Right atrium auricular region (tissue), 2 donors: Measurements from ENCODE around the gene MALRD1. TPM values are rescaled to one million over a fixed set of nuclear protein-coding genes. Genes with fewer than 3 reads are reported as not detected.

Experiments
- DNase-seq: peaks from one replicate; pipeline ENCODE4 v3.0.0-alpha.2; 2019; ENCODE audit warnings: low spot score
- H3K27ac ChIP-seq, 2 donors: fragments of 200-600 bp; sonication (generic); 1 replicate in 1 of 2; 2 replicates in 1 of 2; pipeline ENCODE4 v1.5.1; 2016 to 2019
- H3K27me3 ChIP-seq, 2 donors: fragments of 200-600 bp; sonication (generic); one replicate each; pipeline versions ENCODE4 v1.5.1 to v1.6.0; 2017 to 2019
- H3K36me3 ChIP-seq: fragments of 200-600 bp; sonication (generic); one replicate; pipeline ENCODE4 v1.5.1; 2016
- H3K4me1 ChIP-seq, 2 donors: fragments of 200-600 bp; sonication (generic); one replicate each; pipeline versions ENCODE4 v1.5.1 to v1.6.0; 2017 to 2019
- H3K4me3 ChIP-seq, 2 donors: fragments of 200-600 bp; sonication (generic); 1 replicate in 1 of 2; 2 replicates in 1 of 2; pipeline ENCODE4 v1.5.1; 2017 to 2019; ENCODE audit warnings: mild to moderate bottlenecking in 1 of 2, moderate library complexity in 1 of 2
- H3K9me3 ChIP-seq, 2 donors: fragments of 200-600 bp; sonication (generic); one replicate each; pipeline ENCODE4 v1.5.1; 2019
- CTCF ChIP-seq, 2 donors: fragments of 200-600 bp; sonication (generic); IDR thresholded peaks; one replicate each; pipeline ENCODE4 v1.5.1; 2019; ENCODE audit warnings: antibody characterized with exemption in 2 of 2
- total RNA-seq, 2 donors: library from RNA; depleted of rRNA; stranded (reverse); fragments of >200 nt; gene quantifications; one replicate each; pipeline ENCODE4 v1.1.0, GENCODE V29; 2016

The MALRD1 gene
- total RNA-seq, 2 donors from 2014 or later = 0.71 to 1.3 TPM

- no peaks in the 10 kb centered on the region for H3K36me3 ChIP-seq
- no peaks in the 10 kb centered on the region for H3K4me1 ChIP-seq
- no peaks in the 10 kb centered on the region for H3K27me3 ChIP-seq
- no peak overlapping the region for H3K27ac ChIP-seq
- H3K9me3 ChIP-seq = no peaks in the 10 kb centered on the region
- H3K4me3 ChIP-seq = no peak overlapping the region
- no peak for DNase-seq
- no peak for TF ChIP-seq CTCF (IDR thresholded peaks at IDR 0.05)
Observed at GRCh38 chr10:19133992-19134391, 85.4 kb downstream of the MALRD1 start.

GRCh38 chr10:19142967-19143366, 94.4 kb downstream of the MALRD1 start:
- no peak overlapping the region for H3K27ac ChIP-seq
- no peaks in the 10 kb centered on the region for H3K9me3 ChIP-seq
- H3K4me1 ChIP-seq = no peaks in the 10 kb centered on the region
- no peak for TF ChIP-seq CTCF (IDR thresholded peaks at IDR 0.05)
- H3K36me3 ChIP-seq = no peaks in the 10 kb centered on the region
- DNase-seq = no peak
- no peaks in the 10 kb centered on the region for H3K27me3 ChIP-seq
- no peak overlapping the region for H3K4me3 ChIP-seq

GRCh38 chr10:19144206-19144605, 95.6 kb downstream of the MALRD1 start:
- TF ChIP-seq CTCF (IDR thresholded peaks at IDR 0.05) = no peak
- H3K4me1 ChIP-seq = no peaks in the 10 kb centered on the region
- no peaks in the 10 kb centered on the region for H3K9me3 ChIP-seq
- H3K27me3 ChIP-seq = no peaks in the 10 kb centered on the region
- no peaks in the 10 kb centered on the region for H3K36me3 ChIP-seq
- H3K27ac ChIP-seq = no peak overlapping the region
- H3K4me3 ChIP-seq = no peak overlapping the region
- no peak for DNase-seq

- Histone ChIP-seq H3K4me1 (no peaks in the 10 kb centered on the region), H3K27me3 (no peaks in the 10 kb centered on the region), H3K27ac (no peak overlapping the region), H3K4me3 (no peak overlapping the region), H3K36me3 (no peaks in the 10 kb centered on the region), H3K9me3 (no peaks in the 10 kb centered on the region)
- no peak for TF ChIP-seq CTCF (IDR thresholded peaks at IDR 0.05)
- no peak for DNase-seq
Observed at GRCh38 chr10:19154375-19154774, 105.8 kb downstream of the MALRD1 start.

GRCh38 chr10:19158358-19158757, 109.8 kb downstream of the MALRD1 start:
- no peaks in the 10 kb centered on the region for H3K27me3 ChIP-seq
- no peak overlapping the region for H3K27ac ChIP-seq
- no peaks in the 10 kb centered on the region for H3K4me1 ChIP-seq
- H3K4me3 ChIP-seq = no peak overlapping the region
- TF ChIP-seq CTCF (IDR thresholded peaks at IDR 0.05) = no peak
- no peaks in the 10 kb centered on the region for H3K36me3 ChIP-seq
- H3K9me3 ChIP-seq = no peaks in the 10 kb centered on the region
- no peak for DNase-seq

GRCh38 chr10:19158870-19159269, 110.3 kb downstream of the MALRD1 start:
- Histone ChIP-seq H3K27me3 (no peaks in the 10 kb centered on the region), H3K36me3 (no peaks in the 10 kb centered on the region), H3K4me3 (no peak overlapping the region), H3K9me3 (no peaks in the 10 kb centered on the region), H3K4me1 (no peaks in the 10 kb centered on the region), H3K27ac (no peak overlapping the region)
- DNase-seq = no peak
- TF ChIP-seq CTCF (IDR thresholded peaks at IDR 0.05) = no peak
